Loucy (cell line): Measurements from ENCODE around the gene WDR4.

ENCODE experiments used
- H2AFZ ChIP-seq: fragments of 200-600 bp; sonication (generic); 2 replicates; pipeline ENCODE4 v1.6.0; 2016; ENCODE audit warnings: antibody characterized with exemption, mild to moderate bottlenecking, low read length, moderate library complexity
- H3F3A ChIP-seq: fragments of 200-600 bp; 2 replicates; pipeline ENCODE4 v1.6.0; 2016; ENCODE audit warnings: antibody characterized with exemption, low read depth, mild to moderate bottlenecking
- H3K27me3 ChIP-seq: fragments of 200-600 bp; sonication (generic); 2 replicates; pipeline ENCODE4 v1.6.1; 2014; ENCODE audit warnings: low read length, mild to moderate bottlenecking; ENCODE audit not compliant: insufficient read depth, poor library complexity, severe bottlenecking
- H3K36me3 ChIP-seq: fragments of 200-600 bp; sonication (generic); 2 replicates; pipeline ENCODE4 v1.6.1; 2016; ENCODE audit warnings: low read length; ENCODE audit not compliant: insufficient read depth
- H3K4me1 ChIP-seq: fragments of 200-600 bp; sonication (generic); 2 replicates; pipeline ENCODE4 v1.5.1; 2014; ENCODE audit warnings: low read length, mild to moderate bottlenecking; ENCODE audit not compliant: insufficient read depth, poor library complexity, severe bottlenecking
- H3K4me2 ChIP-seq: fragments of 200-600 bp; sonication (generic); 2 replicates; pipeline ENCODE4 v1.6.0; 2014; ENCODE audit warnings: antibody characterized with exemption, low read length, low read depth, mild to moderate bottlenecking; ENCODE audit not compliant: poor library complexity, severe bottlenecking
- H3K4me3 ChIP-seq: fragments of 200-600 bp; sonication (generic); 2 replicates; pipeline ENCODE4 v1.5.1; 2014; ENCODE audit warnings: low read length, mild to moderate bottlenecking, mixed read lengths; ENCODE audit not compliant: poor library complexity, severe bottlenecking
- H3K79me2 ChIP-seq: fragments of 200-600 bp; sonication (generic); 2 replicates; pipeline ENCODE4 v1.6.1; 2014; ENCODE audit warnings: low read length; ENCODE audit not compliant: insufficient read depth
- H3K9ac ChIP-seq: fragments of 200-600 bp; sonication (generic); 2 replicates; pipeline ENCODE4 v1.6.0; 2014; ENCODE audit warnings: mild to moderate bottlenecking, low read depth, low read length, moderate library complexity; ENCODE audit not compliant: poor library complexity, severe bottlenecking
- H3K9me2 ChIP-seq: fragments of 200-600 bp; sonication (generic); replicated peaks from 2 replicates; pipeline ENCODE4 v1.6.1; 2016; ENCODE audit warnings: low read depth, low read length, mixed read lengths
- H3K9me3 ChIP-seq: fragments of 200-600 bp; sonication (generic); 2 replicates; pipeline ENCODE4 v1.6.1; 2014; ENCODE audit warnings: mild to moderate bottlenecking, antibody characterized with exemption, low read length, low read depth; ENCODE audit not compliant: insufficient read depth
- H4K20me1 ChIP-seq: fragments of 200-600 bp; sonication (generic); 2 replicates; pipeline ENCODE4 v1.6.0; 2014; ENCODE audit warnings: antibody characterized with exemption, low read length, mild to moderate bottlenecking; ENCODE audit not compliant: insufficient read depth, poor library complexity, severe bottlenecking
- EZH2phosphoT487 ChIP-seq: fragments of 200-600 bp; IDR thresholded peaks from 2 replicates; pipeline ENCODE4 v1.6.1; 2018; ENCODE audit warnings: antibody characterized with exemption, mild to moderate bottlenecking, moderate library complexity, borderline replicate concordance
- TF ChIP-seq, protein P1 (sequence below): fragments of 200-600 bp; sonication (generic); conservative IDR thresholded peaks from 2 replicates; pipeline ENCODE4 v1.5.1; 2014; ENCODE audit warnings: mild to moderate bottlenecking, antibody characterized with exemption, low read length

Gene WDR4

DNA sequence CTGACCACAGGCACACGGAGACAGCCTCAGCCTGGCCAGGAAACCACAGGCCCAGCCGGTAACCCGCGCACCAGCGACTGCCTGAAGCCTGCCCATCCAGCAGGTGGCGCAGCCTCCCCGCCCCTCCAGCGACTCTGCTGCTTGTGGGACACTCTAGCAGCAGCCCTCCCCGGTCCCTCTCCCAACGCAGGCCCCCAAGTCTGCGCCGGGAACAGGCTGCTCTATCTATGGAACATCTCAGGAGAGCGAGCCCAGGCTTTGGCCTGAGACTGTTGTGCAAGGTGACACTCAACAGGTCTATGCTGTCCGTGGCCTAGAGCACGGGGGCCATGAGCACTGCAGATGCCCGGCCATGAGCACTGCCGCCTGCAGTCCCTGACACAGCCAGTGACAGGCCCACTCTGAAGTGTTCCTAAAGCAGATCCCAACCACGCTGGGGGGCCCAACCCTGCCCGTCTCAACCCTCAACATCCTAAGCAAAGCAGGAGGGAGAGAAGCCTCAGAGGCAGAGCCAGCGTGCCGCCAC, 28.4 kb downstream of the WDR4 start:
- Histone ChIP-seq H3K9me2 (no peaks in the 10 kb centered on the region), H3K9me3 (no peaks in the 10 kb centered on the region), H3K27me3 (no peaks in the 10 kb centered on the region), H3K79me2 (no peaks in the 10 kb centered on the region), H3K4me1 (no peaks in the 10 kb centered on the region), H3K9ac (no peak overlapping the region), H4K20me1 (no peaks in the 10 kb centered on the region), H3F3A (no peaks in the 10 kb centered on the region), H2AFZ (no peak overlapping the region), H3K4me3 (no peak overlapping the region), H3K36me3 (peaks cover 86% of the 10 kb centered on the region; the same call in 1 of the 2 replicates), H3K4me2 (no peak overlapping the region)
- TF ChIP-seq, protein P1, sequence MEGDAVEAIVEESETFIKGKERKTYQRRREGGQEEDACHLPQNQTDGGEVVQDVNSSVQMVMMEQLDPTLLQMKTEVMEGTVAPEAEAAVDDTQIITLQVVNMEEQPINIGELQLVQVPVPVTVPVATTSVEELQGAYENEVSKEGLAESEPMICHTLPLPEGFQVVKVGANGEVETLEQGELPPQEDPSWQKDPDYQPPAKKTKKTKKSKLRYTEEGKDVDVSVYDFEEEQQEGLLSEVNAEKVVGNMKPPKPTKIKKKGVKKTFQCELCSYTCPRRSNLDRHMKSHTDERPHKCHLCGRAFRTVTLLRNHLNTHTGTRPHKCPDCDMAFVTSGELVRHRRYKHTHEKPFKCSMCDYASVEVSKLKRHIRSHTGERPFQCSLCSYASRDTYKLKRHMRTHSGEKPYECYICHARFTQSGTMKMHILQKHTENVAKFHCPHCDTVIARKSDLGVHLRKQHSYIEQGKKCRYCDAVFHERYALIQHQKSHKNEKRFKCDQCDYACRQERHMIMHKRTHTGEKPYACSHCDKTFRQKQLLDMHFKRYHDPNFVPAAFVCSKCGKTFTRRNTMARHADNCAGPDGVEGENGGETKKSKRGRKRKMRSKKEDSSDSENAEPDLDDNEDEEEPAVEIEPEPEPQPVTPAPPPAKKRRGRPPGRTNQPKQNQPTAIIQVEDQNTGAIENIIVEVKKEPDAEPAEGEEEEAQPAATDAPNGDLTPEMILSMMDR = peak; percentile 74
- no peak for TF ChIP-seq EZH2phosphoT487

DNA sequence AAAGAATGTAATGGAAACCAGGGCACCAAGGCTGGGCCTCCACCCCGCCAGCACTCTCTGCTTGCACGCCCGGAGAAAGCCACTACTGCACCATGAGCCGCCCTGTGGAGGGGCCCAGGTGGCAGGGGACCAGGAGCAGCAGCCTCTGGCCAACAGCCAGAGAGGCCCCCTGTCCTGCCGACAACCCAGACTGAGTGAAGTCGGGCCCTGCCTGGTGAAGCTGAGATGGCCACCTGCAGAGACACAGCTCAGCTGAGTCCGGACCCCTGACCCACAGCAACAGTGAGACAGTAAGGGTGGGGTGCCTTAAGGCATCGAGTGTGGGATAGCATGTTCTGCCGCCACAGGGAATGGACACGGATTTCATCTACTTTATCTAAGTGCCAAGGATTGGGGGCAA, 28.9 kb downstream of the WDR4 start:
- no peaks in the 10 kb centered on the region for H3K27me3 ChIP-seq
- no peaks in the 10 kb centered on the region for H3K4me1 ChIP-seq
- no peaks in the 10 kb centered on the region for H3K9me2 ChIP-seq
- peaks cover 81% of the 10 kb centered on the region; the same call in 1 of the 2 replicates for H3K36me3 ChIP-seq
- H3K4me2 ChIP-seq = no peak overlapping the region
- H3K9ac ChIP-seq = no peak overlapping the region
- TF ChIP-seq, protein P1 = no peak
- TF ChIP-seq EZH2phosphoT487 = no peak
- H3K9me3 ChIP-seq = no peaks in the 10 kb centered on the region
- peaks cover 2% of the 10 kb centered on the region; the same call in 1 of the 2 replicates for H3K79me2 ChIP-seq
- no peaks in the 10 kb centered on the region for H3F3A ChIP-seq
- H3K4me3 ChIP-seq = no peak overlapping the region
- H4K20me1 ChIP-seq = no peaks in the 10 kb centered on the region
- no peak overlapping the region for H2AFZ ChIP-seq

DNA sequence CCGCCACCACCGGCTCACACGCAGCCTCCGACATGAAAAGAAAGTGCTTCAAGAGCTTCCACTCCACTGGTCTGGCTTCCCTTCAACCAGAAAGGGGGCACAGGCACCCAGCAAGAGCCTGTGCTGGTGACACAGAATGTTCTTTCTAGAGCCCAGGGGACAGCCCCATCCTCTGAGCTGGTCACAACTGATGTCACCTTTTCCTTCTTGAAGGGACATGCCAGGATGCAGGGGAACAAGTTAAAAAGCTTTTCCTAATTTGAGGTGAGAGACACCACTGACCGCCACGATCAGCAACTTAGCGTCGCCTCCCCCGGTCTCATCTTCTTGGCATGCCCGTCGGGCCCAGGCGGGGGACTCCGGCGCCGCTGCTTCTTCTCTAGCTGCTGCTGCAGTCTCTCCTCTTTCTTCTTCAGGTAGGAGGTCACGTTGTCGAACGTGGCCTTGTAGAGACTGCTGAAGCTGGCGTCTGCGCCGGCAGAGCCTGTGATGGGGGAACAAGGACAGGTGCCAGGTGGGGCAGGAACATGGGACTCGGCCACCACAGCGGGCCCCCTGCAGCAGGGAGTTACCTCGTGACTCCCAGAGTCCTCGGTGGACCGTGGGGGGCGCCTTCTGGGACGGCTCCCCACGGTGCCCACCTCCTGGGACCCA, 29.5 kb downstream of the WDR4 start:
- H2AFZ ChIP-seq = no peak overlapping the region
- no peak overlapping the region for H3K9ac ChIP-seq
- no peak for TF ChIP-seq EZH2phosphoT487
- TF ChIP-seq, protein P1 = no peak
- H3K9me3 ChIP-seq = no peaks in the 10 kb centered on the region
- no peaks in the 10 kb centered on the region for H4K20me1 ChIP-seq
- peaks cover 7% of the 10 kb centered on the region; the same call in 1 of the 2 replicates for H3K79me2 ChIP-seq
- no peaks in the 10 kb centered on the region for H3K4me1 ChIP-seq
- H3K9me2 ChIP-seq = no peaks in the 10 kb centered on the region
- no peaks in the 10 kb centered on the region for H3K27me3 ChIP-seq
- peaks cover 80% of the 10 kb centered on the region; the same call in 1 of the 2 replicates for H3K36me3 ChIP-seq
- no peaks in the 10 kb centered on the region for H3F3A ChIP-seq
- H3K4me2 ChIP-seq = no peak overlapping the region
- H3K4me3 ChIP-seq = no peak overlapping the region
